Esophagus mucosa (tissue), 1 donor: ENCODE measurements around the gene SLC39A1. TPM values are rescaled to one million over a fixed set of nuclear protein-coding genes. Genes with fewer than 3 reads are reported as not detected.
"Not testable (repeated sequence)": the region's sequence is repeated elsewhere in the genome, so short reads cannot be mapped to it uniquely, and the experiment has no call there.

Experiments used
- ATAC-seq: fragments of 200-7000 bp; cut with Tn5 transposase; one replicate; pipeline ENCODE4 v1.9.1; 2020
- total RNA-seq: library from RNA; stranded (reverse); gene quantifications from one replicate; pipeline ENCODE4 v1.2.4, GENCODE V29; 2023
- donor health status: DM: yes; HTN: yes; CAD: no.

Gene SLC39A1
- total RNA-seq, 1 donor from 2014 or later = 42.3 TPM

DNA sequence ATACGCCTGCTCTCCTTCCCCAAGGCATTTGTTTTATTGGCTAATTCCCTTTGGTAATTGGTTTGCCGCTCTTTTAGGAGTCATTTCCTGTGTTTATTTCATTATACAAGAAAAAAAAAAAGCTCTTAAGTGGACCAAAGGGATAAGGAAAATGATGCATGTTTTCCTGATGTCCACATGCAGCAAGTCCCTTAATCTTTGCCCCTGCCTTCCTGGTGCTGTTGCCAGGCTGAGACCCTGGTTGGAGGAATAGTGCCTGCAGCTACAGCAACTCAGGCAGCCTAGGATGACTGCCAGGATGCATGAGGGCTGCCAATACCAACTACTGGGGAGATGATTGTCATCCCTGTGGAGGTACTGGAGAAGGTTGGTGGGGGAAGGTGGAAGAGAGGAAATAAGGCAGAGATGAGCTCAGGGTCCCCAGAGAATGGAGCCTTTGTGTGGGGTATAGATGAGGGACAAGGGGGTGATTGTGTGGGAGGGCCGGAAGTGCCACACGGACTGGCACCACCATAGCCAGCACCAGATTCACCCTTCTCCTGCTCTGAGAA lies 34.5 kb downstream of the SLC39A1 start:
- no peak for ATAC-seq

DNA sequence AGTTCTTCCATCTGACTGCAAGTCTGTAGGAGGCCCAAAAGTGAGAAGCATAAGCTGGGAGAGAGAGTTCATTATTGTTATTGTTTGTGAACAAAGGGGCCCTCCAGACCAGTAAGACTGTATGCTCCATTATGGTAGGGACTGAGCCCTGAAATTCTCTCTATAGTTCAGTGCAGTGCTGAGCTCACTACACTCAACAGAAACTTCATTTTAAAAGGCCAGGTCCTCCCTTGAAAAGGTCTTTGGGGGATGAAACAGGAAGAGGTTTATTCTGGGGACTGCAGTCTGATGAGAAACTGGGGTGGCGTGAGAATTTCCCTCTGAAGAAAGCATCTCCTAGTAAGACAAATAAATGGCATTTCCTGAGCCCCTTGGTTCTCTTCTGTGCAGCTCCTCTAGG lies 35.1 kb downstream of the SLC39A1 start:
- no peak for ATAC-seq

DNA sequence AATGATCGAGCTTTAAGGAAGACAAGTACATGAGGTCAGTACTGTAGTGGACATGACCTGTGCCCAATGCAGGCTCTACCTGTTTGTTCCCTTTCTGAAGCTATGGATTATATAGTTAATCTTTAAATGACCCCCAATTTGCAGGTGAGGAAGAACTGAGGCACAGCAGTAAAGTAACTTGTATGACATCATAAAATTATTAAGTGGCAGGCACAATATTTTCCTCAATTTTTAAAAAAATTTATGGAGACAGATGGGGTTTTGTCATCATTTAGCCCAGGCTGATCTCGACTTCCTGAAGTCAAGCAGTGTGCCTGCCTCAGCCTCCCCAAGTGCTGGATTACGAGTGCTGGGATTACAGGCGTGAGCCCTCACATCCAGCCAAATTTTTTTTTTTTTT lies 36.9 kb downstream of the SLC39A1 start:
- ATAC-seq = no peak

DNA sequence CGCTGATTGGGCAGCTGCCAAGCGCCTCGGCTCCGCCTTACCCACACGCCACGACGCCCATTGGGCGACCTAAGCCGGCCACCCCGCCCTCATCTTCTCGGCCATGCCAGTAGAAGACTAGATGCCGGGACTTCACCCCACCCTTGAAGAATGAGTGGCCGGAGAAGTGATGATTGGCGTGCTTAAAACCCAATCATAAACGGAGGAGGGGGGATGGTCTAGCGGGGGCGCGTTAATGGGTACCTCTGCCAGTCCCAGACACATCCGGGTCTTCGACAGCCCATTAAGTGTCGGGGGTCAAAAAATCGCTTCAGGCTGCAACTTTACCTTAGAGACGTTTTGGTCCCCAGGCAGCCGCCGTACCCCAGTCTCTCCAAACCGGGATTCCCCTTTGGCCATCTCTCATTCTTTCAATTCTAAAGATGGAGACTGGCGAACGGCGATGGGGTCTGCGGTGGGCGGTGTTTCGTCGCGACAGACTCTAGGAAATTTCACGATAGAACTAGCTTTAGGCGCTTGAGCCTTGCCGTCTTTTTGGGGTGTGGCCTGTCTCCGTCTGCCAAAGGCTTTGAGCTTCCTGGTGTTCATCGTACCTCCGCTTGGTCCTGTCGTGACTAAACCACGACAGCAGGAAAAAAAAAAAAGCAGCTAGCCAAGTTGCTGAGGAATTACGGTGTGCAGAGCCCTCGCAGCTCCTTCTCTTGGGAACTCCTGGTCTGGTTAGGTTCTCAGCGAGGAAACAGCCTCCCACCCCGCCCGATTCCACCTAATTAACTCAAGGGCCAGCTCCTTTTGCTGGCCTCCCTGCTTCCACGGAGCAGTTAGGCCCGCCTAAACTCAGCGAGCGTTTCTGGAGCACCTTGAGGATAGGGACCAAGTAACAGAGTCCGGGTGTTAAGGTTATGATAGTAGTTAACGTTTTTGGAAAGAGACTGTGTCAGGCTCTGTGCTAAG lies 40.1 kb downstream of the SLC39A1 start, which contains the start of gene GATAD2B:
GATAD2B (minus strand) TSS at position 1 of the 954 bp plus-strand sequence. CDS start 94,625 bp downstream, outside the sequence.
- ATAC-seq = peak; percentile 99

DNA sequence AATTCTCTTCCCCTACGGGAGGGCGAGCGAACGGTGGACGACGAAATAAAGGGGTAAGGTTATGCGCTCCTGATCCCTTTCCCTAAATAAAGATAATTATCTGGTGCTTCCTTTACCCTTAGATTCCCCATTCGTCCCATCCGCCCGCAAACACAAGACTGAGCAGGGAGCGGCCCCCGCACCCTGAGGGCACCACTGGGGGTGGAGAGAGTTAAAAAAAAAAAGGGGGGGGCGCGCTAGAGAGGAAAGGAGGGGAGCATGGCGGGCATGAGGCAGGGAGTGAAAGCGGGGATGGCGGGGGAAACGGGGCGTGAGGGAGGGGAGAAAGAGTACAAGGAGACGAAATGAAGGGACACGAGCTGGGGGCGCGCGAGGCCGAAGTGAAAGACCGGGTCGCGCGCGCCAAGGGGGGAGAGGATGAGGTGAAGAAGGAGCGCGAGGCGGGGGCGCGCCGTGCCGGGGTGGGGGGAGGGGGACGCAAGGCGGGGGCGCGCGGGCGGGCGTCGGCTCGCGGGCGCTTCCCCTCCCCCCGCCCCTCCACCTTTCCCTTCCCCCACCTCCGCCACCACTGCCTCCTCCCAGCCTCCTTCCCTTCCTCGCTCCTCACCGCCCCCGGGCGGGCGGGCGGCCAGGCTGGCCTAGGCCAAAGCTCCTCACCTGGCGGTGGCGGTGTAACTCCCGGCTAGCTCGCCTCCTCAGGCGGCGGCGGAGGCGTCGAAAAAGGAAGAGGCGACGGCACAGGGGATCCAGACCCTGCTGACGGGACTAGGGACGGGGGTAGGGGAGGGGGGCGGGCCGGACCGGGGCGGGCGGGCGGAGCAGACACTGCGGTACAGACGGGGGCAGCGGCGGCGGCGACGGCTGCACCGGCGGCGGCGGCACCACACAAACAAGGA lies 41.0 kb downstream of the SLC39A1 start:
- peak; percentile 56 for ATAC-seq

DNA sequence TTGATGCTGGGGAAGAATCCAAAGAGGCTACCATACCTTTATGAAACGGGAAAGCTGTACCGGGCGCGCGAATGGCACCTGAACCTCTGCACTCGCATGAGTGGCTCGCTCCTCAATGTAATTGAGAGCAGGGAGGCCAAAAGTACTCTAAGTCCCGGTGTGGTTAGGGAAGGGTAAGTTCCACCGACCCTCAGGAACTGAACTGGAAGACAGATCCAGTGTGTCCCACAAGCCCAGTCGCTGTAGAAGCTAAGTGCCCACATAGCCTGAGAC lies 41.6 kb downstream of the SLC39A1 start:
- ATAC-seq = no peak

DNA sequence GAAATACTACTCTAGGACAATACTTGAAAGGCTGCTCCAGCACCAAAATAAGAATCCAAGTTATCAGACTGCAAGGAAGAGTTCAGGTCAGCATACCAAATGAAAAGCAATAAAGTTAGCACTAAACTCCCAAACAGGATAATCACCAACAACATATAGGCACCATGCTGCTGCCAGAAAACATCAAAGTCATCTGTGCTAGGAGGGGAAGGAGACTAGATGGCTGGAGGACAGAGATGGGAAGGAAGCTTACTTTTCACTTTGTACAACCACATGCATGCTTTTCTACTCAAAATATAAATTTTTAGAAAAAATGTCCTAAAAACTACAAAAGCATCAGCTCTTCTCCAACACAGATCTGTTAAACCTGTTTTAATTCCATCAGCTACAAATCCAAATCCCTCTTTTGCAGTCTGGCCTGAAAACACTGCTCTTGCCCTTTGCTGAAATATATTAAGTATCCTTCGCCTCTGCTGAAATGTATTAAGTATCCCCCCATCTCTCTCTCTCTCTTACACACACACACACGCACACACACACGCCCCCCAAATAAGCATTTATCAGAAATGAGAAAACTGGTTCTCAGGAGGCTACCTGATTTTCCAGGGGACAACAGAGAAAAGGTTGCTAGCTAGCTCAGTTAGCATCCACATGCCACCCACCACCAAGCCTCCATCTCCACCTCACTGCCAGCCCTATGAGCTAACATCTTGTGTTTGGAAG lies 42.1 kb downstream of the SLC39A1 start:
- no peak for ATAC-seq

DNA sequence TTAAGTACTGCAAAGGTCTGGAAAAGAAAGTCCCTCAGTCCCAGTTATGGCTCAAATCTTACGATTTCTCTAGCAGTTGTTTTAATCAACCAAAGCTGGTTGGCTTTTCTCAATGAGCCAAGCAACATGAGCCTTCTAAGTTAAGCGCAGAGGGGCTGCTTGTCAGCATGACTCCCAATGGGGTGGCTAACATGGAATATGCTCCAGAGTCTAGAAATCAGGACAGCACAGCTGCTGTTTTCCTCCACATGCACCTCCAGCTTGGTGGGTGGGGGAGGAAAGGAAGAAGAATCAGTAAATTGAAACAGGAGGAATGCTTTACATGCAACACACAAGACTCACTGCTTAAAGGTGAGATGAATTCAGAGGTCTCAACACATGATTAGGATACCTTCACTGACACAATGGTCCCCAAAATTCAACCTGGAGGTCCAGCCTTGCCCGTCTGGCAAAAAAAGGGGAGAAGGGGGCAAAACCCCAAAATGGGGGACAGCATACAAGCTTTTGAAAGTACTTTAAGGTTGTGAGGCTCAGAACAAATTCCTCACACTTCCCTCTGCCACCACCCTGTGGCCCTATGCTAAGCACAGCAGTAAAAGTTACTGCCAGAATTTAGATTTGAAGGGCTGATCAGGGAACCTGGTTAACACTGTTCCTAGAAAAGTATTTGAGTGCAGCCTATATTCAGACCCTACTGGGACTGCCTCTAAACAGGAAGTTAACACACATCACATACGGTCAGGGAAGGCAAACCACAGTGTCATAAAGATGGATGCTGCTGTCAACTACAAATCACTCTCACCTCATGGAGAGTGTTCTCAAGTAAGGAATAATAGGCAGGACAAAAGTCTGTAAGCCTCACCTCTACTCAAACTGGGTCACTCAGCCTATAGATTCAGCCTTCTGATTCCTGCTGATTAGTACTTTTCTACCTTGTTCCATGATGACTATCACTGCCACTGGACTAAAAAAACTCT lies 43.2 kb downstream of the SLC39A1 start:
- no peak for ATAC-seq

DNA sequence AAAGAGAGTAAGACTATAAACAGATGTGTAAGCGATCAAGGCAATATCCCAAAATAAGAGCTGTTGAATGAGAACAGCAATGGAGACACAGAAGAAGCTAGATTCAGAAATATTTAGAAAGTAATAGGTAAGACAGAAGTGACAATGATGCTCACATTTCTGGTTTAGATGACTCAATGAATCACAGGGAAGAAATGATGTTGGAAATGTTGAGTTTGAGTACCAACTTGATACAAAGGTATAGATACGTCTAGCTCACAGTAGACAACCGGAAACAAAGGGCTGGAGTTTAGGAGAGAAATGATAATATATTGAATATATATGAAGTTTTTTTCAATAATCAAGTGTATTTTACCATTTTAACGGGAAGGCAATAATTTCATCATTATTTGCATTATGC lies 47.0 kb downstream of the SLC39A1 start:
- ATAC-seq = no peak

DNA sequence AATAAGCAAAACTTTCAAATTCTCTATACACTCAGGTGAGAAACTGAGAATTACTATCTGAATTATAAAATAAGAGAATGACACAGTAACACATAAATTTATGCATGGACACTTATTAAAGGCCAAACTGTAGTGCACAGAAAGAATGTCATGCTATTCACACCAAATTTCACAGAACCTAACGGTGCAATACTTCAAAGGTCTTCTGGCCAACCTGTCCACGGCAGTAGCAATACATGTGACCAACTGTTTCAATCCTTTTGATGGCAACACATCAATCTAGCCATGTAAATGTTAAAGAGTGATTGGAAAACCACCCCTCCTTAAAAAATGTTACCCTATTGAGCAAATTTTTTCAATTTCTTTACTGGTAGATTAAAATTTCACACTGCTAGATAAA lies 51.0 kb downstream of the SLC39A1 start:
- no peak for ATAC-seq

DNA sequence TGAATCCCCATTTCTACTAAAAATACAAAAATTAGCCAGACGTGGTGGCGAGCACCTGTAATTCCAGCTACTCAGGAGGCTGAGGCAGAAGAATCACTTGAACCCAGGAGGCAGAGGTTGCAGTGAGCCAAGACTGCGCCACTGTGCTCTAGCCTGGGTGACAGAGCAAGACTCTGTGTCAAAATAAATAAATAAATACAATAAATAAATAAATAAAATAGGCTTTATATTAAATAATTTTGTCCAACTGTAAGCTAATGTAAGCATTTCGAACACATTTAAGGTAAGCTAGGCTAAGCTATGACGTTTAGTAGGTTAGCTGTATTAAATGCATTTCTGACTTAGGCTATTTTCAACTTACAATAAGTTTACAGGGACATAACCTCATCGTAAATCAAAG lies 52.8 kb downstream of the SLC39A1 start:
- not testable (repeated sequence) for ATAC-seq

Other genes starting within 250 kb of the SLC39A1 start
- gene INTS3, start 235.5 kb downstream of the SLC39A1 start, total RNA-seq = 22.5 TPM
- gene SLC27A3, start 188.1 kb downstream of the SLC39A1 start, total RNA-seq = 16.1 TPM
- gene GATAD2B, start 40.6 kb downstream of the SLC39A1 start, total RNA-seq = 17.9 TPM
- gene DENND4B, start 16.8 kb downstream of the SLC39A1 start, total RNA-seq = 12.1 TPM
- gene CRTC2, start 4.9 kb downstream of the SLC39A1 start, total RNA-seq = 13.3 TPM
- 7.6 TPM for gene CREB3L4, start 4.4 kb upstream of the SLC39A1 start, total RNA-seq
- 73.2 TPM for gene JTB, start 14.1 kb upstream of the SLC39A1 start, total RNA-seq
- 60.5 TPM for gene RAB13, start 22.8 kb upstream of the SLC39A1 start, total RNA-seq
- 1,798 TPM for gene RPS27, start 27.2 kb upstream of the SLC39A1 start, total RNA-seq
- 0.04 TPM for gene NUP210L, start 191.5 kb upstream of the SLC39A1 start, total RNA-seq
- gene TPM3, start 228.6 kb upstream of the SLC39A1 start, total RNA-seq = 213 TPM
- not detected for gene CFAP141, start 242.8 kb upstream of the SLC39A1 start, total RNA-seq